HG03460 (cell line): ENCODE measurements around the gene SCLY.
"Not testable (repeated sequence)": the region's sequence is repeated elsewhere in the genome, so short reads cannot be mapped to it uniquely, and the experiment has no call there.

Source experiments
- ATAC-seq: cut with Tn5 transposase; IDR thresholded peaks from one replicate; pipeline ENCODE4 v1.9.1; 2021; ENCODE audit not compliant: unreplicated experiment

SCLY gene

GRCh38 chr2:238039985-238040384 lies 20.8 kb upstream of the SCLY start:
- ATAC-seq = no peak

GRCh38 chr2:238040918-238041317 lies 19.9 kb upstream of the SCLY start:
- ATAC-seq = no peak

GRCh38 chr2:238042090-238042489 lies 18.7 kb upstream of the SCLY start:
- ATAC-seq = no peak

- no peak for ATAC-seq
Observed at GRCh38 chr2:238042849-238043584, 17.8 kb upstream of the SCLY start.

- no peak for ATAC-seq
Observed at GRCh38 chr2:238043851-238044250, 16.9 kb upstream of the SCLY start.

- no peak for ATAC-seq
Observed at GRCh38 chr2:238045575-238045974, 15.2 kb upstream of the SCLY start.

GRCh38 chr2:238046725-238047270 lies 14.0 kb upstream of the SCLY start:
- no peak for ATAC-seq

GRCh38 chr2:238053191-238053776 lies 7.5 kb upstream of the SCLY start:
- no peak for ATAC-seq

GRCh38 chr2:238055841-238056240 lies 5.0 kb upstream of the SCLY start:
- no peak for ATAC-seq

GRCh38 chr2:238057696-238058575 lies 2.9 kb upstream of the SCLY start:
- not testable (repeated sequence) for ATAC-seq

- ATAC-seq = no peak
Observed at GRCh38 chr2:238059505-238059904, 1.3 kb upstream of the SCLY start.

- ATAC-seq = peak; percentile 0
Observed at GRCh38 chr2:238060096-238060541, 682 bp upstream of the SCLY start.

GRCh38 chr2:238061315-238062202 lies 758 bp downstream of the SCLY start:
- ATAC-seq = peak; percentile 21

GRCh38 chr2:238063414-238064189 lies 2.8 kb downstream of the SCLY start:
- ATAC-seq = no peak

GRCh38 chr2:238064376-238064775 lies 3.6 kb downstream of the SCLY start:
- ATAC-seq = no peak

- ATAC-seq = no peak
Observed at GRCh38 chr2:238065071-238065846, 4.5 kb downstream of the SCLY start.

- no peak for ATAC-seq
Observed at GRCh38 chr2:238066218-238066617, 5.4 kb downstream of the SCLY start.

GRCh38 chr2:238066718-238067117 lies 5.9 kb downstream of the SCLY start:
- ATAC-seq = not testable (repeated sequence)

- no peak for ATAC-seq
Observed at GRCh38 chr2:238067939-238068338, 7.1 kb downstream of the SCLY start.
